ENCODE results near the gene NUDT1. TPM values are rescaled to one million over a fixed set of nuclear protein-coding genes. Genes with fewer than 3 reads are reported as not detected.

NUDT1 gene
- total RNA-seq, 4 donors from 2014 or later = 4.2 to 23.6 (median 9.5) TPM; not detected in 1

DNA sequence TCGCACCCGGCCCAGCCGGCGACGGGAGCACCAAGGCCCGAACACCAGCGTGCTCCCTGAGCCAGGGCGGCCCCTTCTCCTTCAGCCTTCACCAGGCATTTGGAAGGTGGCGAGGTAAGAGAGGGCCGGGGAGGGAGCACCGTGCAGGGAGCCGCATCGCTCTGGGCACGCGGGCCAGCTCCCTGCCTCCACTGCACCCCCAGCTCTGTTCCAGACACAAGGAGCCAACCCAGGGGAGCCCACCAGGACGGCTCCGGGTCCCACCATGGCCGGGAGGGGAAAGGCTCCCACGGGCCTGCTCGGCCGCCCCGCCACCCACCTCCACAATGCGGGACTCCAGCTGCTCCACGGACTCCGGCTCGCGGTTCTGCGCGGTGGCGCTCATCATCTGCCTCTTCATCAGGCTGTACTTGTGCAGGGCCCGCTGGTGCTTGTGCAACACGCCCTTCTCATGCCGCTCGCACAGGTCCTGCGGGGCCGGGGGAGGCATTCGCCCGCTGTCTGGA is 15.1 kb downstream of the NUDT1 start:
- whole genome bisulfite sequencing, 2 donors (ENCODE audit: low coverage in 1 of 2) = 95% methylated on average over 30 of the region's 38 CpGs; no CpG with 5 or more reads in 1 of the 2 donors
- in situ Hi-C loops (cut with MboI; ENCODE audit: low pct_ligation_motif_present in 1 of 4, low pct_unique_long_range_greater_than_20kb in 1 of 4, low sequenced_read_pairs in 3 of 4) (no loop called here), intact Hi-C loops (cut with DNase I; ENCODE audit: low total_unique reads) (no loop called here)
- Histone ChIP-seq H3K4me1 (no peaks in the 10 kb centered on the region), H3K27ac (no peak overlapping the region), H3K27me3 (no peaks in the 10 kb centered on the region), H3K9me3 (no peaks in the 10 kb centered on the region), H3K36me3 (no peaks in the 10 kb centered on the region), H3K4me3 (no peak overlapping the region)
- DNase-seq = no peak
- TF ChIP-seq POLR2AphosphoS5 (IDR thresholded peaks at IDR 0.05) (no peak), EP300 (IDR thresholded peaks at IDR 0.05; ENCODE audit: low read depth) (no peak), POLR2A (IDR thresholded peaks at IDR 0.05) (no peak)
- TF ChIP-seq, protein P1, sequence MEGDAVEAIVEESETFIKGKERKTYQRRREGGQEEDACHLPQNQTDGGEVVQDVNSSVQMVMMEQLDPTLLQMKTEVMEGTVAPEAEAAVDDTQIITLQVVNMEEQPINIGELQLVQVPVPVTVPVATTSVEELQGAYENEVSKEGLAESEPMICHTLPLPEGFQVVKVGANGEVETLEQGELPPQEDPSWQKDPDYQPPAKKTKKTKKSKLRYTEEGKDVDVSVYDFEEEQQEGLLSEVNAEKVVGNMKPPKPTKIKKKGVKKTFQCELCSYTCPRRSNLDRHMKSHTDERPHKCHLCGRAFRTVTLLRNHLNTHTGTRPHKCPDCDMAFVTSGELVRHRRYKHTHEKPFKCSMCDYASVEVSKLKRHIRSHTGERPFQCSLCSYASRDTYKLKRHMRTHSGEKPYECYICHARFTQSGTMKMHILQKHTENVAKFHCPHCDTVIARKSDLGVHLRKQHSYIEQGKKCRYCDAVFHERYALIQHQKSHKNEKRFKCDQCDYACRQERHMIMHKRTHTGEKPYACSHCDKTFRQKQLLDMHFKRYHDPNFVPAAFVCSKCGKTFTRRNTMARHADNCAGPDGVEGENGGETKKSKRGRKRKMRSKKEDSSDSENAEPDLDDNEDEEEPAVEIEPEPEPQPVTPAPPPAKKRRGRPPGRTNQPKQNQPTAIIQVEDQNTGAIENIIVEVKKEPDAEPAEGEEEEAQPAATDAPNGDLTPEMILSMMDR (IDR thresholded peaks at IDR 0.05) = no peak

- WGBS, 2 donors (ENCODE audit: low coverage in 1 of 2) = 95 to 100% methylated on average over 5 to 17 of the region's 17 CpGs
- Histone ChIP-seq H3K4me3 (no peak overlapping the region), H3K27ac (no peak overlapping the region), H3K9me3 (no peaks in the 10 kb centered on the region), H3K4me1 (no peaks in the 10 kb centered on the region), H3K27me3 (no peaks in the 10 kb centered on the region), H3K36me3 (no peaks in the 10 kb centered on the region)
- TF ChIP-seq EP300 (IDR thresholded peaks at IDR 0.05; ENCODE audit: low read depth) = no peak
- TF ChIP-seq POLR2A (IDR thresholded peaks at IDR 0.05) = no peak
- TF ChIP-seq, protein P1 (IDR thresholded peaks at IDR 0.05) = no peak
- no peak for TF ChIP-seq POLR2AphosphoS5 (IDR thresholded peaks at IDR 0.05)
- intact Hi-C loops (cut with DNase I; ENCODE audit: low total_unique reads) = no loop called here
- no peak for DNase-seq
- in situ Hi-C loops (cut with MboI; ENCODE audit: low pct_ligation_motif_present in 1 of 4, low pct_unique_long_range_greater_than_20kb in 1 of 4, low sequenced_read_pairs in 3 of 4) = no loop called here
These were observed 15.6 kb downstream of the NUDT1 start for GRCh38 chr7:2257651-2258050.

DNA sequence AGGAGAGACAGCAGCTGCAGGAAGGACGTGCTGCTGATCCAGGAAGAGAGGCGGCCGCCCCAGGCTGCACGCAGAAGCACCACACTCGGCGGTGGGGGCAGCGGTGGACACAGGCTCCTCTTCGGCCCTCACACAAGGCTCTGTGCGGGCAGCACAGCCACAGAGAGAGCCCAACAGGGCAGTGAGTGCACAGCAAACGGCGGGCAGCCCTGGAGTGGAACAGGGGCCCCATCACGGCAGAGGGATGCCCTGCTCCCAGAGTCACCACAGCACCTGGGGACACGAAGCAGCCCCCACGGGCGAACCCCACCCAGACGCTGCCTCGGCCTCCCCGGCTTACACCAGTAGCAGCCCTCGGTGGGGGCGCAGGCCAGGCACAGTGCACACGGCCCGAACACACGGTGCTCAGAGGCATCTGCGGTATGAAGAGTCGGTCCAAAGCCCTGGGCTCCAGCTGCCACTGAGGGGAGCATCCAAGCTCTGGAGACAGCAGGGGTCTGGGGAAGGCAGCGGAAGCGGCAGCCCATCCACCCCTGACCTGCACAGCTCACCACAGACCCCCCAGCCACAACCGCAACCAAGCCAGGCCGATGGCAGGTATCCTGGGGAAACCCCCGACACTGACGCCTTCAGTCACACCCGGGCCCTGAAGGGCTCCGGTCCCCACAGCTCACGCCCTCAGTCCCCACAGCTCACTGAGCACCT is 16.8 kb downstream of the NUDT1 start:
- no peak for DNase-seq
- Histone ChIP-seq H3K4me1 (no peaks in the 10 kb centered on the region), H3K36me3 (peaks cover 0 to 8% (median 0%) of the 10 kb centered on the region in 4 donors), H3K4me3 (no peak overlapping the region), H3K27me3 (no peaks in the 10 kb centered on the region), H3K9me3 (no peaks in the 10 kb centered on the region), H3K27ac (no peak overlapping the region)
- 73 to 88% methylated on average over 3 to 28 of the region's 34 CpGs for WGBS, 2 donors (ENCODE audit: low coverage in 1 of 2)
- intact Hi-C loops (cut with DNase I; ENCODE audit: low total_unique reads) = no loop called here
- TF ChIP-seq EP300 (IDR thresholded peaks at IDR 0.05; ENCODE audit: low read depth) (no peak), POLR2AphosphoS5 (IDR thresholded peaks at IDR 0.05) (no peak), POLR2A (IDR thresholded peaks at IDR 0.05) (no peak)
- TF ChIP-seq, protein P1 (IDR thresholded peaks at IDR 0.05) = no peak
- in situ Hi-C loops (cut with MboI; ENCODE audit: low pct_ligation_motif_present in 1 of 4, low pct_unique_long_range_greater_than_20kb in 1 of 4, low sequenced_read_pairs in 3 of 4) = no loop called here

DNA sequence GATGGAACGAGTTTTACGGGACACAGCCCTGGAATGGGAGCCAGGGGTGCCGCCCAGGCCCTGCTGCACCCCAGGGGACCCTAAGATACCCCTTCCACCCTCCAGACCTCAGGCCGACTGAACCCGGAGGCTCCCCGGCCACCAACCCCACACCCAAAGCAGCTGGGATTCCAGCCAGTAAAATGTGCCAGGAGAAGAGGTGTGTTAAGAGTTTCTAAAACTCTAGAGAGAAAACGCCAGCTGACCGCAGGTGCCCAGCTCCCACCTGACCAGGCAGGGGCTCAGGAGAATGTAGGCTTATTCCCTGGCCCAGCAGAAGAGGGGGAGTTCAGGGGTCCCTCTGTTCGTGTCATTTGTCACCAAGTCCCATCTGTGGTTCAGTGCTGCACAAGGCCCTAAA is 17.5 kb downstream of the NUDT1 start:
- Histone ChIP-seq H3K9me3 (no peaks in the 10 kb centered on the region), H3K4me3 (no peak overlapping the region), H3K27ac (no peak overlapping the region), H3K4me1 (no peaks in the 10 kb centered on the region), H3K36me3 (peaks cover 0 to 13% (median 0%) of the 10 kb centered on the region in 4 donors), H3K27me3 (no peaks in the 10 kb centered on the region)
- WGBS, 2 donors (ENCODE audit: low coverage in 1 of 2) = 91 to 100% methylated on average over 1 to 9 of the region's 9 CpGs
- no peak for DNase-seq
- intact Hi-C loops (cut with DNase I; ENCODE audit: low total_unique reads) = no loop called here
- TF ChIP-seq, protein P1 (IDR thresholded peaks at IDR 0.05) = no peak
- no peak for TF ChIP-seq POLR2AphosphoS5 (IDR thresholded peaks at IDR 0.05)
- no peak for TF ChIP-seq POLR2A (IDR thresholded peaks at IDR 0.05)
- no peak for TF ChIP-seq EP300 (IDR thresholded peaks at IDR 0.05; ENCODE audit: low read depth)
- in situ Hi-C loops (cut with MboI; ENCODE audit: low pct_ligation_motif_present in 1 of 4, low pct_unique_long_range_greater_than_20kb in 1 of 4, low sequenced_read_pairs in 3 of 4) = no loop called here

All from transverse colon (tissue), 4 donors.